ENCODE results near the gene SNRPA. TPM values are rescaled to one million over a fixed set of nuclear protein-coding genes. Genes with fewer than 3 reads are reported as not detected.

Gene SNRPA
- total and polyA plus RNA-seq, 2 of the 13 experiments (the other 11 are each of a cell fraction or from before 2014, with no cell fraction given) = 59.6 to 162 TPM

GRCh38 chr19:40750058-40750873 is 737 bp upstream of the SNRPA start, which contains the start of gene ACTMAP (continued):
- TF ChIP-seq, protein P1, sequence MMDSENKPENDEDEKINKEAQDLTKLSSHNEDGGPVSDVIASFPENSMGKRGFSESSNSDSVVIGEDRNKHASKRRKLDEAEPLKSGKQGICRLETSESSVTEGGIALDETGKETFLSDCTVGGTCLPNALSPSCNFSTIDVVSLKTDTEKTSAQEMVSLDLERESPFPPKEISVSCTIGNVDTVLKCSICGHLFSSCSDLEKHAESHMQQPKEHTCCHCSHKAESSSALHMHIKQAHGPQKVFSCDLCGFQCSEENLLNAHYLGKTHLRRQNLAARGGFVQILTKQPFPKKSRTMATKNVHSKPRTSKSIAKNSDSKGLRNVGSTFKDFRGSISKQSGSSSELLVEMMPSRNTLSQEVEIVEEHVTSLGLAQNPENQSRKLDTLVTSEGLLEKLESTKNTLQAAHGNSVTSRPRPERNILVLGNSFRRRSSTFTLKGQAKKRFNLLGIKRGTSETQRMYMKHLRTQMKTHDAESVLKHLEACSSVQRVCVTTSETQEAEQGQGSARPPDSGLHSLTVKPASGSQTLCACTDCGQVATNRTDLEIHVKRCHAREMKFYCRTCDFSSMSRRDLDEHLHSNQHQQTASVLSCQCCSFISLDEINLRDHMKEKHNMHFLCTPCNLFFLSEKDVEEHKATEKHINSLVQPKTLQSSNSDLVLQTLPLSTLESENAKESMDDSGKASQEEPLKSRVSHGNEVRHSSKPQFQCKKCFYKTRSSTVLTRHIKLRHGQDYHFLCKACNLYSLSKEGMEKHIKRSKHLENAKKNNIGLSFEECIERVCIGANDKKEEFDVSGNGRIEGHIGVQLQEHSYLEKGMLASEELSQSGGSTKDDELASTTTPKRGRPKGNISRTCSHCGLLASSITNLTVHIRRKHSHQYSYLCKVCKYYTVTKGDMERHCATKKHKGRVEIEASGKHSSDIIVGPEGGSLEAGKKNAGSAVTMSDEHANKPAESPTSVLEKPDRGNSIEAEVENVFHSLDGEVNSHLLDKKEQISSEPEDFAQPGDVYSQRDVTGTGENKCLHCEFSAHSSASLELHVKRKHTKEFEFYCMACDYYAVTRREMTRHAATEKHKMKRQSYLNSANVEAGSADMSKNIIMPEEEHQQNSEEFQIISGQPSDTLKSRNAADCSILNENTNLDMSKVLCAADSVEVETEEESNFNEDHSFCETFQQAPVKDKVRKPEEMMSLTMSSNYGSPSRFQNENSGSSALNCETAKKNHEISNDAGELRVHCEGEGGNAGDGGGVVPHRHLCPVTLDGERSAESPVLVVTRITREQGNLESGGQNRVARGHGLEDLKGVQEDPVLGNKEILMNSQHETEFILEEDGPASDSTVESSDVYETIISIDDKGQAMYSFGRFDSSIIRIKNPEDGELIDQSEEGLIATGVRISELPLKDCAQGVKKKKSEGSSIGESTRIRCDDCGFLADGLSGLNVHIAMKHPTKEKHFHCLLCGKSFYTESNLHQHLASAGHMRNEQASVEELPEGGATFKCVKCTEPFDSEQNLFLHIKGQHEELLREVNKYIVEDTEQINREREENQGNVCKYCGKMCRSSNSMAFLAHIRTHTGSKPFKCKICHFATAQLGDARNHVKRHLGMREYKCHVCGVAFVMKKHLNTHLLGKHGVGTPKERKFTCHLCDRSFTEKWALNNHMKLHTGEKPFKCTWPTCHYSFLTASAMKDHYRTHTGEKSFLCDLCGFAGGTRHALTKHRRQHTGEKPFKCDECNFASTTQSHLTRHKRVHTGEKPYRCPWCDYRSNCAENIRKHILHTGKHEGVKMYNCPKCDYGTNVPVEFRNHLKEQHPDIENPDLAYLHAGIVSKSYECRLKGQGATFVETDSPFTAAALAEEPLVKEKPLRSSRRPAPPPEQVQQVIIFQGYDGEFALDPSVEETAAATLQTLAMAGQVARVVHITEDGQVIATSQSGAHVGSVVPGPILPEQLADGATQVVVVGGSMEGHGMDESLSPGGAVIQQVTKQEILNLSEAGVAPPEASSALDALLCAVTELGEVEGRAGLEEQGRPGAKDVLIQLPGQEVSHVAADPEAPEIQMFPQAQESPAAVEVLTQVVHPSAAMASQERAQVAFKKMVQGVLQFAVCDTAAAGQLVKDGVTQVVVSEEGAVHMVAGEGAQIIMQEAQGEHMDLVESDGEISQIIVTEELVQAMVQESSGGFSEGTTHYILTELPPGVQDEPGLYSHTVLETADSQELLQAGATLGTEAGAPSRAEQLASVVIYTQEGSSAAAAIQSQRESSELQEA (CRISPR knock-in tag; IDR thresholded peaks at IDR 0.05; ENCODE audit: not compliant biosample characterization) = no peak
- no peak for TF ChIP-seq THYN1 (CRISPR knock-in tag; IDR thresholded peaks at IDR 0.05; ENCODE audit: borderline replicate concordance, low read depth)
- TF ChIP-seq ZMYM4 (CRISPR knock-in tag; IDR thresholded peaks at IDR 0.05) = 0 out of 2 replicates have a peak, but pooled peaks have one; percentile 58
- TF ChIP-seq ARID5B (CRISPR knock-in tag; IDR thresholded peaks at IDR 0.05) = no peak; the same call in 1 of the 2 replicates
- TF ChIP-seq ZBTB20 (CRISPR knock-in tag; IDR thresholded peaks at IDR 0.05; ENCODE audit: borderline replicate concordance, low read depth) = no peak
- TF ChIP-seq ZNF614 (CRISPR knock-in tag; IDR thresholded peaks at IDR 0.05; ENCODE audit: borderline replicate concordance) = no peak
- no peak for TF ChIP-seq KDM5B (CRISPR knock-in tag; IDR thresholded peaks at IDR 0.05; ENCODE audit: borderline replicate concordance)
- TF ChIP-seq ATRX (CRISPR knock-in tag; IDR thresholded peaks at IDR 0.05; ENCODE audit: borderline replicate concordance) = no peak
- no peak for TF ChIP-seq MAFF (IDR thresholded peaks at IDR 0.05; ENCODE audit: low read depth, low read length)
- no peak for TF ChIP-seq ZNF670 (CRISPR knock-in tag; IDR thresholded peaks at IDR 0.05; ENCODE audit: borderline replicate concordance)
- TF ChIP-seq PAWR (CRISPR knock-in tag; IDR thresholded peaks at IDR 0.05; ENCODE audit: borderline replicate concordance) = no peak
- TF ChIP-seq CC2D1A (CRISPR knock-in tag; IDR thresholded peaks at IDR 0.05) = no peak
- 0 out of 2 replicates have a peak, but pooled peaks have one; percentile 54 for TF ChIP-seq ZNF761 (CRISPR knock-in tag; conservative IDR thresholded peaks at IDR 0.05)

Measured in HepG2 (cell line).